VCaP (cell line): Measurements from ENCODE around the gene MX1.

Experiments
- H3K27ac ChIP-seq: fragments of 450-650 bp; 2 replicates; pipeline ENCODE4 v1.5.1; 2017
- TF ChIP-seq, protein P1 (sequence below): fragments of 450-650 bp; conservative IDR thresholded peaks from 2 replicates; pipeline ENCODE4 v1.5.1; 2017; ENCODE audit warnings: mild to moderate bottlenecking, moderate library complexity

The MX1 gene

DNA sequence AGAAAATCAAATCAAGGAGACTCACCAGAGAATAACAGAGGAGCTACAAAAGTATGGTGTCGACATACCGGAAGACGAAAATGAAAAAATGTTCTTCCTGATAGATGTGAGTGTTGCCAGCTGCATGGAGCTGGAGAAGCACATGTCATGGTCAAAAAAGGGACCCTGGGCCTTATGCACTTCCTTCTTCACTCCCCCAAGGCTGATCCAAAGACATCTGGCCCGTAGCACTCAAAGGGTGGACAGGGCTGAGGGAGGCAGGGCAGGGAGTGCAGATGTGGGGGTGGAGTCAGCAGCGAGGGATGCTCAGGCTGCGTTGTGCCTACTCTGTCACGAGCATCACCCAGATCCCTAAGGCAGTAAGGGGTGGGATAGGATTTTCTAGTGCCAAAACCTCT, 19.4 kb downstream of the MX1 start:
- TF ChIP-seq, protein P1, sequence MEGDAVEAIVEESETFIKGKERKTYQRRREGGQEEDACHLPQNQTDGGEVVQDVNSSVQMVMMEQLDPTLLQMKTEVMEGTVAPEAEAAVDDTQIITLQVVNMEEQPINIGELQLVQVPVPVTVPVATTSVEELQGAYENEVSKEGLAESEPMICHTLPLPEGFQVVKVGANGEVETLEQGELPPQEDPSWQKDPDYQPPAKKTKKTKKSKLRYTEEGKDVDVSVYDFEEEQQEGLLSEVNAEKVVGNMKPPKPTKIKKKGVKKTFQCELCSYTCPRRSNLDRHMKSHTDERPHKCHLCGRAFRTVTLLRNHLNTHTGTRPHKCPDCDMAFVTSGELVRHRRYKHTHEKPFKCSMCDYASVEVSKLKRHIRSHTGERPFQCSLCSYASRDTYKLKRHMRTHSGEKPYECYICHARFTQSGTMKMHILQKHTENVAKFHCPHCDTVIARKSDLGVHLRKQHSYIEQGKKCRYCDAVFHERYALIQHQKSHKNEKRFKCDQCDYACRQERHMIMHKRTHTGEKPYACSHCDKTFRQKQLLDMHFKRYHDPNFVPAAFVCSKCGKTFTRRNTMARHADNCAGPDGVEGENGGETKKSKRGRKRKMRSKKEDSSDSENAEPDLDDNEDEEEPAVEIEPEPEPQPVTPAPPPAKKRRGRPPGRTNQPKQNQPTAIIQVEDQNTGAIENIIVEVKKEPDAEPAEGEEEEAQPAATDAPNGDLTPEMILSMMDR = no peak

DNA sequence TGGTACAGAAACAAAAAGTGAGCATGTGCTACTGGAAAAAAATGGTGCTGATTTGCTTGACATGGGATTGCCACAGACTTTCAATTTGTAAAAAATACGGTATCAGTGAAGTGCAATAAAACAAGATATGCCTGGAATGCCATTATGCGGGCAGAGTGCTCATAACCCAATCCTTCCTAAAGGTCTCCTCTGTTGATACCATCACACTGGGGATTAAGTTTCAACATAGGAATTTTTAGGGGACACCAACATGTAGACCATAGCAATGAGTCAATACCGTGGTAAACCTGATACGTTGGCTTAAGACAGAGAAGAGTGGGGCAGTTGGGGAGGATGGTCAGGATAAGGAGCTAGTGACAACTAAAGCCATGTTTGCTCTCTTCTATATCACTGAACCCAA, 20.5 kb downstream of the MX1 start:
- no peak overlapping the region for H3K27ac ChIP-seq
- TF ChIP-seq, protein P1 = no peak

More for the DNA sequence above, 19.4 kb downstream of the MX1 start:
- H3K27ac ChIP-seq = no peak overlapping the region

DNA sequence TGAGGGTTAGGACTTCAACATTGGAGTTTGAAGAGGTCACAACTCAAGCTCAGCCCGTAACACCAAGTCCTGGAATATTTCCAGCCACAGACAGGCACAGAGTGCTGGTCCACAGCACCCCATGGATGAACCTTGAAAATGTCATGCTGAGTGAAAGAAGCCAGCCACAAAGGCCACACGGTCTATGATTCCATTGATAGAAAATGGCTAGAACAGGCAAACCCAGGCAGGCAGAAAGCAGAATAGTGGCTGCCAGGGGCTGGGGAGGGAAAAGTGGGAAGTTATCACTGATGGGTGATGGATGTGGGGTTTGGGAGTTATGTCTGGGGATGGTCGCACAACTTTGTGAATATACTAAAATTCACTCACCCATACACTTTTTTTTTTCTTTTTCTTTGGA, 21.3 kb downstream of the MX1 start:
- TF ChIP-seq, protein P1 = no peak
- no peak overlapping the region for H3K27ac ChIP-seq

DNA sequence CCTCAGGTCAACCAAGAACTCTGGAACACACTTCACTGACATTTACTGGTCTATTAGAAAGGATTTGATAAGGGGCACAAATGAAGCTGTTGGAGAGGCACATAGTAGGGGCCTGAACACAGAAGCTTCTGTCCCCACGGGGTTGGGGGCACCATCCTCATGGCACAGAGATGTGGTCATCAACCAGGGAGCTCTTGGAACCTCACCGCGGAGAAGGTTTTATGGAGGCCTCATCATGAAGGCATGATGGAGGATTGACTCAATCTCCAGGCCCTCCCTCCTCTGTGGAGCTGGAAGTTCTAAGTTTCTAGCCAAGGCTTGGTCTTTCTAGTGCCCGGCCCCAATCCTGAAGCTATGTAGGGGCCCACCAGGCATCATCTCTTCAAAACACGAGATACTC, 23.6 kb downstream of the MX1 start:
- H3K27ac ChIP-seq = no peak overlapping the region
- TF ChIP-seq, protein P1 = no peak

DNA sequence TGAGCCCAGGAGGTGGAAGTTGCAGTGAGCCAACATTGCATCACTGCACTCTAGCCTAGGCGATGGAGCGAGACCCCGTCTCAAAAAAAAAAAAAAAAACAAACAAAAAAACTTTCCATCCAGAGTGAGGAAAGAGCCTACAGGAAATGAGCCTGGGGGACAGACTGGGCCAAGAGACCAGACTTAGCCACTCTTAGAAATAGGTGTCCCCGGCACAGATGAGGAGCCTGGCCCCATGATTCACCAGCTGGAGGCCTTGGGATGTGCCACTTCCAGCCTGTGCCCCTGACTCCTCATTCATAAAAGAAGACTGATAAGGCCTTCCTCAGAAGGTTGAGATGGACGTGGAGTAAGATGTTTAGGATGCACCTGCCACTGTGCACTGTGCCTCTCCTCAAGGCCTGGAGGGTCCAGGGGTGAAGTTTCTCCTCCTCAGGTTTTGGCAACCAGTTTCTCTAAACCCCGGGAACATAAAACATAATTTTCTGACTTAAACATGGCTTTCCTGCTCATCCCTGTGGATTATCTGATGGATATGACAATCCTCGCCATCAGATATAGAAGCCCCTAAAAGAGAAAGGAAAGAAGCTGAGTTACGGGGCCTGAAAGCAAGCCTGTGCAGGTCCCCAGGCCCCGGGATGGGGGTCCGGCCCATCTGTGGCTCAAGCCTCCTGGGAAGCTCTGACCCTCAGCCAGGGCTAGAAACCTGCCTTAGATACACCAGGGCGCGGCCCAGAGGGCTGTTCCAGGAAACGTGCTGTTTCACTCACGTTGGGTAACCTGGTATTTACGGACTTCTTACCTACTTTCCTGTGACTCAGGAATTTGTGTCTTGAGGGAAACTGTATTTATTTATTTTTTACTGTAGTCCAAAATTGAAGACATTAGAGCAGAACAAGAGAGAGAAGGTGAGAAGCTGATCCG, 26.0 kb downstream of the MX1 start:
- no peak overlapping the region for H3K27ac ChIP-seq
- TF ChIP-seq, protein P1 = no peak

DNA sequence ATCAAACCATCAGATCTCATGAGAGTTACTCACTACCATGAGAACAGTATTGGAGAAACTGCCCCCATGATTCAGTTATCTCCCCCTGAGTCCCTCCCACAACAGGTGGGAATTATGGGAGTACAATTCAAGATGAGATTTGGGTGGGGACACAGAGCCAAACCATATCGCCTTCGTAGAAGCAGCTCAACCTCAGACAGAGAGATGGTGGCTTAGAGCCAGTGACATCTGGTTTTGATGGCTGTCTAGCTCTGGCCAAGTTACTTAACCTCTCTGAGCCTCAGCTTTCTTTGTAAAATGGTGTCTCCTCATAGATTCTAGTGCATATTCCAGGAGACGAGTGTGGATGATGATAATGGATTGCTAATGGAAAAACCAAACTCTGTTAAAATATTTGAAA, 27.2 kb downstream of the MX1 start:
- TF ChIP-seq, protein P1 = no peak
- no peak overlapping the region for H3K27ac ChIP-seq

DNA sequence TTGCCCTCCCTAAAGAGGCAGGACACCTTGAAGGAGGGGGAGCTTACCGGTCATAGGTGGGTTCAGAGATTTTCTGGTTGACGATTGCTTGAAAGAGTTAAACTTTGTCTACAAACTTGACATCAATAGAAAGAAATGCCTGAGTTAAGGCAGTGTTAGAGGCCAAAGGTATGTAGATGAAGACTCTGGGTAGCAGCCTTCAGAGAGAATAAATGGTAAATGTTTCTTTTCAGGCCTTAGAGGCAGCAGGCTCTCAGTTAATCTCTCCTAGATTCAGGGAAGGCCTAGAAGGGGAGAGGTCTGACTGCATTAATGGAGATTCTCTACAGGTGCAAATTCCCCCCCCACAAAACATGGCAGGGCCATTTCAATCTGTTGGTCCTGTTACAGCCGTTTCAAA, 27.7 kb downstream of the MX1 start:
- TF ChIP-seq, protein P1 = no peak
- no peak overlapping the region for H3K27ac ChIP-seq
